Measurements from ENCODE around the gene FLRT2.

Gene FLRT2

GRCh38 chr14:85531587-85532373, 1.8 kb downstream of the FLRT2 start:
- peak; percentile 24 for DNase-seq

GRCh38 chr14:85532374-85533022, 2.6 kb downstream of the FLRT2 start:
- no peak for DNase-seq

GRCh38 chr14:85533023-85533860, 3.3 kb downstream of the FLRT2 start:
- no peak for DNase-seq

GRCh38 chr14:85533861-85534291, 3.9 kb downstream of the FLRT2 start:
- no peak for DNase-seq

- DNase-seq: no peak
Observed at GRCh38 chr14:85534458-85535293, 4.7 kb downstream of the FLRT2 start.

GRCh38 chr14:85535321-85535720, 5.4 kb downstream of the FLRT2 start:
- DNase-seq: no peak

GRCh38 chr14:85535991-85536832, 6.3 kb downstream of the FLRT2 start:
- DNase-seq: no peak

GRCh38 chr14:85536833-85537190, 6.9 kb downstream of the FLRT2 start:
- DNase-seq: no peak

- no peak for DNase-seq
Observed at GRCh38 chr14:85537526-85537925, 7.6 kb downstream of the FLRT2 start.

- DNase-seq: no peak
Observed at GRCh38 chr14:85538636-85539035, 8.7 kb downstream of the FLRT2 start.

GRCh38 chr14:85539510-85539909, 9.6 kb downstream of the FLRT2 start:
- DNase-seq: no peak

GRCh38 chr14:85542623-85543022, 12.7 kb downstream of the FLRT2 start:
- DNase-seq: no peak

GRCh38 chr14:85545738-85546137, 15.8 kb downstream of the FLRT2 start:
- DNase-seq: no peak

GRCh38 chr14:85546390-85546789, 16.4 kb downstream of the FLRT2 start:
- no peak for DNase-seq

- DNase-seq: no peak
Observed at GRCh38 chr14:85549697-85550096, 19.8 kb downstream of the FLRT2 start.

- DNase-seq: no peak
Observed at GRCh38 chr14:85554106-85554505, 24.2 kb downstream of the FLRT2 start.

GRCh38 chr14:85556267-85556666, 26.3 kb downstream of the FLRT2 start:
- no peak for DNase-seq

GRCh38 chr14:85558505-85558904, 28.6 kb downstream of the FLRT2 start:
- DNase-seq: no peak

- DNase-seq: no peak
Observed at GRCh38 chr14:85562630-85563029, 32.7 kb downstream of the FLRT2 start.

GRCh38 chr14:85564841-85565527, 35.0 kb downstream of the FLRT2 start:
- DNase-seq: no peak

GRCh38 chr14:85565862-85566296, 35.9 kb downstream of the FLRT2 start:
- DNase-seq: no peak

All from stimulated activated CD8-positive, alpha-beta memory T cell treated with anti-CD3 and anti-CD28 coated beads, Interleukin-4, amount 100 ng/mL, for 48 hours (primary cell).